Right ventricle myocardium superior (tissue), 1 donor: ENCODE data around the gene CDCA3. TPM values are rescaled to one million over a fixed set of nuclear protein-coding genes. Genes with fewer than 3 reads are reported as not detected.

Experiments
- ATAC-seq: fragments of 200-7000 bp; cut with Tn5 transposase; one replicate; pipeline ENCODE4 v1.9.1; 2020; ENCODE audit warnings: mild to moderate bottlenecking; ENCODE audit not compliant: poor library complexity
- DNase-seq: peaks from one replicate; pipeline ENCODE4 v3.0.0-alpha.2; 2020
- intact Hi-C: fragments of 100-400 bp; cut with DNase I; formaldehyde crosslinking; loops from one replicate; pipeline ENCODE4 v1.11.2; 2022
- total RNA-seq: library from RNA; stranded (reverse); fragmentation: NEBNext Ultra II Directional; extraction: Animal tissue kit (Norgen Biotek cat#: 25700); gene quantifications from one replicate; pipeline ENCODE4 v1.2.1, GENCODE V29; 2021
- donor health status: DM: no; HTN: yes; CAD: no; lungs with severe emphysema.

CDCA3 gene
- total RNA-seq, 1 donor from 2014 or later: 1.3 TPM

GRCh38 chr12:6809056-6809455 lies 42.0 kb downstream of the CDCA3 start:
- intact Hi-C loops: no loop called here
- no peak for ATAC-seq
- no peak for DNase-seq

- ATAC-seq: no peak
- DNase-seq: no peak
- intact Hi-C loops: no loop called here
Measured at GRCh38 chr12:6807170-6807569, 43.9 kb downstream of the CDCA3 start.

DNA sequence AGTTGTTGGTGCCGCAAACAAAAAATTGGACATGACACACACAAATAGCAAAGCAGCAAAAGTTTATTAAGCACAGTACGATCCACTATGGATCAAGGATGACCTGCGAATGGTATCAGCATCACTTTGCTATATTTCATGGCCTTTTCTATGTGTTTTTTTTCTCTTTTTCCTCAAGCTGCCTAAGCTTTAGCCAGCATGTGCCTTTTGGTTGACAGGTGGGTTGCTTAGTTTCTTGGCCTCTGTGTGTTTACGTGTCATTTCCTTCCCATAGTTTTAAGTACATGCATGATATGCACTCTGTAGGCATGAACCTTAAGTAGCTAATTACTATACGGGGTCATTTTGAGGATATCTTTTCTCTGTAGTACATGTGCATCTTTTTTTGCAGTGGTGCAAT lies 51.9 kb downstream of the CDCA3 start:
- ATAC-seq: no peak
- intact Hi-C loops: no loop called here
- no peak for DNase-seq

Other genes starting within 250 kb of the CDCA3 start
- gene CHD4, start 243.9 kb downstream of the CDCA3 start, total RNA-seq: 142 TPM
- gene LPAR5, start 215.3 kb downstream of the CDCA3 start, total RNA-seq: 7.3 TPM
- 0.51 TPM for gene ACRBP, start 203.9 kb downstream of the CDCA3 start, total RNA-seq
- gene ING4, start 188.2 kb downstream of the CDCA3 start, total RNA-seq: 25.3 TPM
- gene ZNF384, start 161.9 kb downstream of the CDCA3 start, total RNA-seq: 23.0 TPM
- gene PIANP, start 150.5 kb downstream of the CDCA3 start, total RNA-seq: 0.35 TPM
- 70.4 TPM for gene COPS7A, start 127.2 kb downstream of the CDCA3 start, total RNA-seq
- 153 TPM for gene MLF2, start 98.1 kb downstream of the CDCA3 start, total RNA-seq
- 108 TPM for gene PTMS, start 84.9 kb downstream of the CDCA3 start, total RNA-seq
- gene LAG3, start 78.8 kb downstream of the CDCA3 start, total RNA-seq: 0.22 TPM
- gene CD4, start 61.8 kb downstream of the CDCA3 start, total RNA-seq: 10.4 TPM
- gene GPR162, start 29.5 kb downstream of the CDCA3 start, total RNA-seq: 4.4 TPM
- 10.0 TPM for gene P3H3, start 22.9 kb downstream of the CDCA3 start, total RNA-seq
- gene GNB3, start 10.4 kb downstream of the CDCA3 start, total RNA-seq: 2.9 TPM
- 63.0 TPM for gene USP5, start 864 bp upstream of the CDCA3 start, total RNA-seq
- 804 TPM for gene TPI1, start 16.2 kb upstream of the CDCA3 start, total RNA-seq
- gene SPSB2, start 22.0 kb upstream of the CDCA3 start, total RNA-seq: 3.2 TPM
- gene LRRC23, start 53.5 kb upstream of the CDCA3 start, total RNA-seq: 8.2 TPM
- gene ENO2, start 63.3 kb upstream of the CDCA3 start, total RNA-seq: 7.4 TPM
- 69.7 TPM for gene ATN1, start 76.7 kb upstream of the CDCA3 start, total RNA-seq
- not detected for gene RNU7-1, start 92.5 kb upstream of the CDCA3 start, total RNA-seq
- gene C12orf57, start 92.7 kb upstream of the CDCA3 start, total RNA-seq: 251 TPM
- gene PTPN6, start 100.1 kb upstream of the CDCA3 start, total RNA-seq: 7.2 TPM
- gene PHB2, start 119.4 kb upstream of the CDCA3 start, total RNA-seq: 136 TPM
- 39.0 TPM for gene EMG1, start 119.6 kb upstream of the CDCA3 start, total RNA-seq
- gene LPCAT3, start 167.2 kb upstream of the CDCA3 start, total RNA-seq: 48.7 TPM
- 142 TPM for gene C1S, start 209.4 kb upstream of the CDCA3 start, total RNA-seq
- gene C1R, start 241.2 kb upstream of the CDCA3 start, total RNA-seq: 165 TPM